ENCODE results near the gene DPP6. TPM values are rescaled to one million over a fixed set of nuclear protein-coding genes. Genes with fewer than 3 reads are reported as not detected.

The DPP6 gene
- total and polyA plus RNA-seq, 11 donors: 0.05 to 2.9 (median 0.11) TPM; not detected in 3

DNA sequence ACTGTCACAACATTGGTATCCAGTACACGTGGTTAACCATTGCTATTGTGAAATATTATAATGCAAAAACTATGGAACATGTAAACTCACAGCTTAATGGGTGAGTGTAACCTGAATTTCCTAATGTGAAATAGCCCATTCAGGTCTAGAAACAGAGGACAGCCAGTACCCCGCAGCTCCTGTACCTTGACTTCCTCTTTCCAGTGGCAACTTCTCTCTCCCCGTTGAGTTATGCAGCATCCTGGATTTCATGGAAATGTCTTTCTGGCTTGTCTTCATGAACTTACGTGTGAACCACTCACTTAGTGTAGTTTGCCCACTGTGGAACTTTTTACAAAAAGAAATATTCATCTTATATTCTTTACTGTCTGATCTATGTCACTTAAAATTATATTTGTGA lies 384.4 kb downstream of the DPP6 start:
- intact Hi-C loops (cut with DNase I): no loop called here
- ATAC-seq (no peak), DNase-seq (no peak)
- H3K4me3 ChIP-seq: no peak overlapping the region
- no peaks in the 10 kb centered on the region for H3K9me3 ChIP-seq
- no peak overlapping the region for H3K27ac ChIP-seq
- H3K27me3 ChIP-seq: peaks cover 0 to 2% (median 0%) of the 10 kb centered on the region in 9 donors
- no peaks in the 10 kb centered on the region for H3K4me1 ChIP-seq
- 68 to 83% (median 77%) methylated on average over 4 of the region's 4 CpGs for WGBS, 4 donors
- TF ChIP-seq, protein P1, sequence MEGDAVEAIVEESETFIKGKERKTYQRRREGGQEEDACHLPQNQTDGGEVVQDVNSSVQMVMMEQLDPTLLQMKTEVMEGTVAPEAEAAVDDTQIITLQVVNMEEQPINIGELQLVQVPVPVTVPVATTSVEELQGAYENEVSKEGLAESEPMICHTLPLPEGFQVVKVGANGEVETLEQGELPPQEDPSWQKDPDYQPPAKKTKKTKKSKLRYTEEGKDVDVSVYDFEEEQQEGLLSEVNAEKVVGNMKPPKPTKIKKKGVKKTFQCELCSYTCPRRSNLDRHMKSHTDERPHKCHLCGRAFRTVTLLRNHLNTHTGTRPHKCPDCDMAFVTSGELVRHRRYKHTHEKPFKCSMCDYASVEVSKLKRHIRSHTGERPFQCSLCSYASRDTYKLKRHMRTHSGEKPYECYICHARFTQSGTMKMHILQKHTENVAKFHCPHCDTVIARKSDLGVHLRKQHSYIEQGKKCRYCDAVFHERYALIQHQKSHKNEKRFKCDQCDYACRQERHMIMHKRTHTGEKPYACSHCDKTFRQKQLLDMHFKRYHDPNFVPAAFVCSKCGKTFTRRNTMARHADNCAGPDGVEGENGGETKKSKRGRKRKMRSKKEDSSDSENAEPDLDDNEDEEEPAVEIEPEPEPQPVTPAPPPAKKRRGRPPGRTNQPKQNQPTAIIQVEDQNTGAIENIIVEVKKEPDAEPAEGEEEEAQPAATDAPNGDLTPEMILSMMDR (IDR thresholded peaks at IDR 0.05): no peak
- TF ChIP-seq POLR2A (IDR thresholded peaks at IDR 0.05): no peak
- H3K36me3 ChIP-seq: no peaks in the 10 kb centered on the region

DNA sequence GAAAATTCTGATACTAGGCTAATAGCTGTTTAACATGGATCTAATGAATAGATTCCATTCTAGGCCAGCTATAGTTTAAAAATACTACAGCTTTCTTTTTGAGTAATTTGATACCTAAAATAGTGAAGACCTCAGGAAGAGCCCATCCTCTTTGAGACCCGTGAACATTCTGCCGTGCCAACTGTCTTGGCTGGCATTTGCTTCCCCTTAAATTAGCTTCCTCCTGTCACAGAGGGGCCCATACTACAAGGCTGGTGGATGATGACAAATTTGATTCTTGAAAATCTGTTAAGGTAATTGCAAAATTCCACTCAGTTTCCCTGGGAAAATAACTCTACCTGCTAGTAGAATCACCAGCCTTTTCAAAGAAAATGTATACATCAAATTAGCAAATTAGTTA lies 385.0 kb downstream of the DPP6 start:
- WGBS, 4 donors: 82 to 84% (median 83%) methylated on average over 2 of the region's 2 CpGs
- no peaks in the 10 kb centered on the region for H3K36me3 ChIP-seq
- H3K27me3 ChIP-seq: peaks cover 0 to 2% (median 0%) of the 10 kb centered on the region in 9 donors
- no peak overlapping the region for H3K4me3 ChIP-seq
- H3K4me1 ChIP-seq: no peaks in the 10 kb centered on the region
- intact Hi-C loops (cut with DNase I): no loop called here
- H3K27ac ChIP-seq: no peak overlapping the region
- no peak for TF ChIP-seq POLR2A (IDR thresholded peaks at IDR 0.05)
- TF ChIP-seq, protein P1 (IDR thresholded peaks at IDR 0.05): no peak
- H3K9me3 ChIP-seq: no peaks in the 10 kb centered on the region
- ATAC-seq (no peak), DNase-seq (no peak)

DNA sequence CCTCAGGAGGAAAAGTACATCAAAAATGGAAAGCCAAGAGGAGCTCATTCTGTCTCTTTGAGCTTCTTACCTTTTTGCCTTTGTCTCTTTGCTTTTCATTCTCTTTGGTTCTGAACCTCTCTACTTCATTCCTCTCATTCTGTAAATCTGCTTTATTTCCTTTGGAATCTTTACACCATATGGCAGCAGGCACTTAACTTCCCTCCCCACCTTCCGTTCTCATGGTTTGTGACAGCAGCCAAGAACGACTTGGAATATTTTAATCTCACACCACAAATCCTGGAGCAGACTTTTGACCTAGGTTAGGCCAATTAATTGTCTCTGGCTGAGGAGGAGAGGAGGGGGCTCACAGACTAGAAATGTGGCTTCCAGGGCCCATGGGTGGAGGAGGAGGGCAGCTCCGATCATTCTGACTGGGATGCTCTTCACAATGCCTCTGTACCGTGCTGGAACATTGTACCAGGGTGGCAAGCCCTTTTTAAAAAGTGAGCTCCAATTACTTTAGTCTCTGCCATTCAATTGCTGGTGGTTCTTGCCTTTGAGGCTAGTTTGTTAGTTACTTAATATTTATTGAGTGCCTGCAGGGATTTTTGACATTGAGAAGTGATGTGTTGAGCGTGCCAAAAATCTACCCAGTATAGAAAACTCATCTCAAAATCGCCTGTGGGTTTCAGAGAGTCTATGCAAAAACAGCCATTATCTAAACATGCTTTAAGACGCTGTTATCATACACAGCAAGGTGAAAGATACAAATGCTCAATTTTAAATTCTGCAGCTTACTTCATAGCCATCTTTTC lies 386.6 kb downstream of the DPP6 start:
- Histone ChIP-seq H3K4me1 (no peaks in the 10 kb centered on the region), H3K9me3 (no peaks in the 10 kb centered on the region), H3K27me3 (peaks cover 0 to 2% (median 0%) of the 10 kb centered on the region in 9 donors), H3K27ac (no peak overlapping the region), H3K36me3 (no peaks in the 10 kb centered on the region), H3K4me3 (no peak overlapping the region)
- TF ChIP-seq POLR2A (IDR thresholded peaks at IDR 0.05): no peak
- TF ChIP-seq, protein P1 (IDR thresholded peaks at IDR 0.05): no peak
- ATAC-seq (no peak), DNase-seq (no peak)
- intact Hi-C loops (cut with DNase I): no loop called here
- 64 to 70% (median 65%) methylated on average over 7 of the region's 7 CpGs for WGBS, 4 donors

DNA sequence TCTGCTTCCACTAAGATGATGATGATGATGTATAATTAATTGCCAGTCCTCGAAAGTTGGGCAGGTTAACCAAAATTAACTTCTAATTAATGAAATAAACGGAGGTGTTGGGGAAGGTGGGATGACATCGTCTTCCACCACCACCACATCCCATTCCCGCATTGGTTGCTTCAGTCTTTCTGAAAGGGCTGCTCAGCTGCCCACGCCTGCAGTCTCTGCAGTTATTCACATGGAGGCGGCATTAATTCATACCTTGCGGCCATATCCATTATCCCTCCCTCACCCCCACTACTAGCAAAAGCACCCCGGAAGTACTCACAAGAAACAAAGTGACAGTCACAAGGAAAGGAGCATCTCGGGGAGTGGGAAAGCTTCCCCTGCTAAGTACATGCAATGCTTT lies 387.9 kb downstream of the DPP6 start:
- no peaks in the 10 kb centered on the region for H3K9me3 ChIP-seq
- TF ChIP-seq, protein P1 (IDR thresholded peaks at IDR 0.05): no peak
- TF ChIP-seq POLR2A (IDR thresholded peaks at IDR 0.05): no peak
- H3K27ac ChIP-seq: no peak overlapping the region
- ATAC-seq (no peak), DNase-seq (no peak)
- H3K4me1 ChIP-seq: no peaks in the 10 kb centered on the region
- no peaks in the 10 kb centered on the region for H3K36me3 ChIP-seq
- 84 to 92% (median 88%) methylated on average over 9 of the region's 9 CpGs for WGBS, 4 donors
- peaks cover 0 to 2% (median 0%) of the 10 kb centered on the region in 9 donors for H3K27me3 ChIP-seq
- intact Hi-C loops (cut with DNase I): no loop called here
- H3K4me3 ChIP-seq: no peak overlapping the region

Measured in heart left ventricle (tissue), 16 donors.